Adrenal gland (tissue), 12 donors: ENCODE results near the gene ZNF331. TPM values are rescaled to one million over a fixed set of nuclear protein-coding genes. Genes with fewer than 3 reads are reported as not detected.

Experiments used
- DNase-seq, 7 donors: peaks; one replicate each; pipeline ENCODE4 v3.0.0-alpha.2; 2019 to 2020
- H3K27ac ChIP-seq, 5 donors: fragments of 200-600 bp; sonication (generic) in 4 of 5; 1 replicate in 3 of 5; 2 replicates in 2 of 5; pipeline versions ENCODE4 v1.5.1 to v1.8.0; 2016 to 2020; ENCODE audit warnings: mild to moderate bottlenecking in 1 of 5
- H3K27me3 ChIP-seq: fragments of 200-600 bp; 2 replicates; pipeline ENCODE4 v1.8.0; 2021
- H3K36me3 ChIP-seq, 2 donors: fragments of 200-600 bp; replicated peaks in 1 of 2; 1 replicate in 1 of 2; 2 replicates in 1 of 2; pipeline versions ENCODE4 v1.5.1 to v1.8.0; 2018 to 2022
- H3K4me1 ChIP-seq, 2 donors: fragments of 200-600 bp; replicated peaks in 1 of 2; 1 replicate in 1 of 2; 2 replicates in 1 of 2; pipeline versions ENCODE4 v1.5.1 to v1.8.0; 2018 to 2021
- H3K4me3 ChIP-seq, 4 donors: fragments of 200-600 bp; sonication (generic) in 3 of 4; one replicate each; pipeline ENCODE4 v1.5.1; 2016 to 2018
- H3K9me3 ChIP-seq, 3 donors: fragments of 200-600 bp; sonication (generic) in 1 of 3; replicated peaks in 1 of 3; 1 replicate in 2 of 3; 2 replicates in 1 of 3; pipeline versions ENCODE4 v1.5.1 to v1.8.0; 2016 to 2021
- CTCF ChIP-seq, 6 experiments: fragments of 450-650 bp in 4 of 6; fragments of 200-600 bp in 2 of 6; sonication (generic) in 1 of 6; IDR thresholded peaks; 1 replicate in 5 of 6; 2 replicates in 1 of 6; pipeline versions ENCODE4 v1.5.1 to v1.8.0; 2016 to 2021; ENCODE audit warnings: antibody characterized with exemption in 6 of 6, mild to moderate bottlenecking in 2 of 6, moderate library complexity in 1 of 6
- POLR2A ChIP-seq, 2 donors: fragments of 450-650 bp; IDR thresholded peaks; one replicate each; pipeline ENCODE4 v1.6.1; 2017; ENCODE audit warnings: antibody characterized with exemption in 2 of 2, mild to moderate bottlenecking in 2 of 2, moderate library complexity in 1 of 2
- WGBS, 4 donors: extraction: QIAGEN DNeasy Blood & Tissue Kit in 2 of 4; methylation state at CpG; one replicate each; pipeline versions ENCODE4 v1.1.5 to v1.1.7; 2013 to 2017; 5-methylcytosine and 5-hydroxymethylcytosine counted together
- intact Hi-C, 2 donors: fragments of 100-400 bp; cut with DNase I; formaldehyde crosslinking; loops; one replicate each; pipeline versions ENCODE4 v1.14.1 to v1.15.0; 2022 to 2023
- polyA plus RNA-seq, 3 donors: library from polyadenylated mRNA; stranded (reverse); fragments of 200-250 nt in 2 of 3; fragments of 350-450 nt in 1 of 3; fragmentation: Illumina TruSeq in 1 of 3; extraction: RNeasy Lipid Tissue Mini Kit (QIAGEN cat#74804) in 1 of 3; gene quantifications; one replicate each; pipeline ENCODE4 v1.2.3, GENCODE V29; 2013 to 2014
- total RNA-seq, 9 donors: library from RNA; depleted of rRNA in 4 of 9; stranded (reverse); fragments of >200 nt in 4 of 9; fragments of 120-200 nt in 1 of 9; fragmentation: NEBNext Ultra II Directional in 1 of 9; extraction: Animal tissue kit (Norgen Biotek cat#: 25700) in 1 of 9; gene quantifications; one replicate each; pipeline versions ENCODE4 v1.1.0 to v1.2.4, GENCODE V29; 2013 to 2023
- donor health status: healthy with polysubstance abuse.
- donor health status: Bipolar disorder and iron deficiency.
- donor health status: DM: yes; HTN: yes; CAD: no.
- donor health status: DM: no; HTN: no; CAD: no.
- donor health status: DM: no; HTN: no; CAD: no.
- donor health status: DM: yes; HTN: yes; CAD: no.

ZNF331 gene
- total and polyA plus RNA-seq, 12 donors = 12.4 to 127 (median 25.0) TPM

DNA sequence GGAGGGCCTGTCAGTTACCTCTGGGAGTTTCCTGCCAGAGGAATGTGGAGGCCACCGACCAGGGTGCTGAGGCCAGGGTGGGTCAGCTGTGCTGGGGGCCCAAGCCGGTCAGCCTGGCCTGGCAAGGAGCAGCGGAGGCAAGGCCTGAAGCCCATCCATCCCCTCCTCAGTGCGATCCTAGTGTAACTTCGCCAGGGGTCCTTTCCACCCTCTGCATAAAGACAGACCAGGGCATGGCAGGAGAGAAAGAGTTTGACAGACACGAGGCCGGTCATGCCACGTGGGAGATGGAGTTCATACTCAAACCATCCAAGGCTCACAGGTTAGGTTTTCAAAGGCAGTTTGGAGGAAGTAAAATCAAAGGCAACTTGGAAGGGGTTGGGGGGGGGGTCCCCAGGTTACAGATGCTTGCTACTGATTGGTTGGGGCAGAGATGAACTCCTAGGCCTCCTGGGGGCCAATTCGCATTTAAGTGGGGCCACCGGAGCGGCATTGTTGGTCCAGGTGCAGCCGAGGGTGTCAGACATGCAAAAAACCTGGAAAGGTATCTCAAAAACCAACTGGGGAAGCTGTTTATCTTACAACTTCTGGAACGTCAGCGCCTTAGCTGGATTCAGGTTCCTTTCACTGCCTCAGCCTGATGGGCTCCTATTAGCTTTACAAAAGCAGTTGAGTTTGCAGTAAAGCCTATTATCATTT lies 57.0 kb downstream of the ZNF331 start:
- Histone ChIP-seq H3K4me3 (no peak overlapping the region), H3K4me1 (no peaks in the 10 kb centered on the region), H3K27ac (no peak overlapping the region), H3K9me3 (no peaks in the 10 kb centered on the region), H3K27me3 (no peaks in the 10 kb centered on the region), H3K36me3 (no peaks in the 10 kb centered on the region)
- intact Hi-C loops = no loop called here
- WGBS, 4 donors = 64 to 71% (median 66%) methylated on average over 8 to 14 of the region's 14 CpGs
- DNase-seq = no peak
- TF ChIP-seq POLR2A (IDR thresholded peaks at IDR 0.05) = no peak

GRCh38 chr19:53595510-53595867 lies 57.5 kb downstream of the ZNF331 start:
- no peak for DNase-seq
- TF ChIP-seq CTCF (IDR thresholded peaks at IDR 0.05) (no peak), POLR2A (IDR thresholded peaks at IDR 0.05) (no peak)
- H3K27ac ChIP-seq = no peak overlapping the region
- H3K27me3 ChIP-seq = no peaks in the 10 kb centered on the region
- H3K4me3 ChIP-seq = no peak overlapping the region
- WGBS, 4 donors = 62 to 77% (median 70%) methylated on average over 8 to 9 of the region's 9 CpGs
- no peaks in the 10 kb centered on the region for H3K36me3 ChIP-seq
- no peaks in the 10 kb centered on the region for H3K4me1 ChIP-seq
- H3K9me3 ChIP-seq = no peaks in the 10 kb centered on the region
- intact Hi-C loops = no loop called here

GRCh38 chr19:53596056-53596455 lies 58.1 kb downstream of the ZNF331 start:
- no peaks in the 10 kb centered on the region for H3K9me3 ChIP-seq
- H3K4me3 ChIP-seq = no peak overlapping the region
- no peak overlapping the region for H3K27ac ChIP-seq
- H3K4me1 ChIP-seq = no peaks in the 10 kb centered on the region
- 66 to 76% (median 72%) methylated on average over 9 of the region's 9 CpGs for WGBS, 4 donors
- H3K36me3 ChIP-seq = no peaks in the 10 kb centered on the region
- TF ChIP-seq POLR2A (IDR thresholded peaks at IDR 0.05) (no peak), CTCF (IDR thresholded peaks at IDR 0.05) (no peak)
- intact Hi-C loops = no loop called here
- no peak for DNase-seq
- H3K27me3 ChIP-seq = no peaks in the 10 kb centered on the region

DNA sequence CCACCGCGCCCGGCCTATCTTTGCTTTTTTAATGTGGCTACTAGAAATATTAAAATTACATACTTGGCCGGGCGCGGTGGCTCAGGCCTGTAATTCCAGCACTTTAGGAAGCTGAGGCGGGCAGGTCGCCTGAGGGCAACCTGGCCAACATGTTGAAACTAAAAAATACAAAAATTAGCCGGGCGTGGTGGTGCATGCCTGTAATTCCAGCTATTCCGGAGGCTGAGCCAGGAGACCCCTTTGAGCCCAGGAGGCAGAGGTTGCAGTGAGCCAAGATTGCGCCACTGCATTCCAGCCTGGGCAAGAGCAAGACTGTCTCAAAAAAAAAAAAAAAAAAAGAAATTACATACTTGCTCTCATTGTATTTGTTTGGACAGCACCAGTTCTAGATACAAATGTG lies 59.1 kb downstream of the ZNF331 start:
- H3K36me3 ChIP-seq = no peaks in the 10 kb centered on the region
- H3K27me3 ChIP-seq = no peaks in the 10 kb centered on the region
- no peaks in the 10 kb centered on the region for H3K4me1 ChIP-seq
- H3K9me3 ChIP-seq = no peaks in the 10 kb centered on the region
- WGBS, 4 donors = 87 to 95% (median 94%) methylated on average over 12 of the region's 12 CpGs
- H3K4me3 ChIP-seq = no peak overlapping the region
- H3K27ac ChIP-seq = no peak overlapping the region
- intact Hi-C loops = no loop called here
- no peak for TF ChIP-seq CTCF (IDR thresholded peaks at IDR 0.05)
- no peak for TF ChIP-seq POLR2A (IDR thresholded peaks at IDR 0.05)
- DNase-seq = no peak

DNA sequence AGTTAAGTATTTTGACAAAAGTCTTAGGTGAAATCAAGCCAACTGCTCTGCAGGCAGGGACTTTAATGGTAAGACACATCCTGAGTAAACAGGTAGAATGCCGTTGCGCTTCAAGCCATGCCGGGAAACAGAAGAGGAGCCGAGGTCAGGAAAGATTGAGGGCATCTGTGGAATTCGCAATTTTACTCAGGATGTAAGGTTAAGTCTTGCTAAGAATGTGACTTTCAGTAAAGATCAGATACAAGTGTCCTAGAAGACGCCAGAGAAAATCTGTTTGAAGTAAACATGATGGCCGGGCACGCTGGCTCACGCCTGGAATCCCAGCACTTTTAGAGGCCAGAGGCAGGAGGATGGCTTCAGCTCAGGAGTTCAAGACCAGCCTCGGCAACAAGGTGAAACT lies 60.4 kb downstream of the ZNF331 start:
- no peak for DNase-seq
- Histone ChIP-seq H3K36me3 (no peaks in the 10 kb centered on the region), H3K27ac (no peak overlapping the region), H3K9me3 (no peaks in the 10 kb centered on the region), H3K4me3 (no peak overlapping the region), H3K4me1 (no peaks in the 10 kb centered on the region), H3K27me3 (no peaks in the 10 kb centered on the region)
- WGBS, 4 donors = 66 to 73% (median 70%) methylated on average over 10 of the region's 10 CpGs
- intact Hi-C loops = no loop called here
- TF ChIP-seq CTCF (IDR thresholded peaks at IDR 0.05) = no peak
- no peak for TF ChIP-seq POLR2A (IDR thresholded peaks at IDR 0.05)
